GM23248 (cell line): Measurements from ENCODE around the gene TNFRSF19.

Source experiments
- EZH2 ChIP-seq: fragments of 200-600 bp; sonication (generic); IDR thresholded peaks from 2 replicates; pipeline ENCODE4 v1.6.1; 2018; ENCODE audit warnings: antibody characterized with exemption, mild to moderate bottlenecking; ENCODE audit not compliant: insufficient read depth, poor library complexity, severe bottlenecking
- EZH2phosphoT487 ChIP-seq: fragments of 200-600 bp; sonication (generic); IDR thresholded peaks from 2 replicates; pipeline ENCODE4 v1.6.1; 2018; ENCODE audit warnings: antibody characterized with exemption, moderate library complexity, mild to moderate bottlenecking, low read depth; ENCODE audit not compliant: insufficient read depth

DNA sequence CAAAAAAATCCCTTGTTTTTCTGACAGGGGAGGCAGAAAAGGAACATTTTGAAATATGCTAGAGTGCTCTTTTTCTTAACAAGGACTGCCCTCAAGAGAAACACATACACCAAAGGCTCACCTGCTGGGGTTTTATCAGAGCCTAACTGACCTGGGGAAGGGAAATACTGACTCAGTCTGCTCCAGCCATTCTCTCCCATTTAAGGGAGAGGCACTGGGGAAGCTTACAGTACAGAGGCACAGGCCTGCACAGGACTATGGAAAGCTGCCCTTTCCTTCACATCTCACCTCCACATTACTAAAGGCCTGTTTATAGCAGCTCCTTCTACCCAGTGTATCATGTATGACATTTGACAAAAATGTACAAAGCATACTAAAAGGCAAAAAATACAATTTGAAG is 30.3 kb downstream of the TNFRSF19 start:
- TF ChIP-seq EZH2phosphoT487 = no peak
- TF ChIP-seq EZH2 = no peak
